Parathyroid adenoma (tissue), 2 donors: Measurements from ENCODE around the gene OVOL3.

Experiments used
- H2AFZ ChIP-seq: fragments of 300-600 bp; sonication (generic); one replicate; pipeline ENCODE4 v1.7.0; 2017; ENCODE audit warnings: antibody characterized with exemption, mild to moderate bottlenecking
- H3K27ac ChIP-seq: fragments of 300-600 bp; sonication (generic); one replicate; pipeline ENCODE4 v1.7.0; 2017
- H3K27me3 ChIP-seq: fragments of 300-600 bp; sonication (generic); one replicate; pipeline ENCODE4 v1.7.0; 2017; ENCODE audit warnings: low read length; ENCODE audit not compliant: control insufficient read depth, insufficient read depth
- H3K36me3 ChIP-seq: fragments of 300-600 bp; sonication (generic); one replicate; pipeline ENCODE4 v1.7.0; 2017; ENCODE audit warnings: low read length; ENCODE audit not compliant: control insufficient read depth, insufficient read depth
- H3K4me1 ChIP-seq: fragments of 300-600 bp; sonication (generic); one replicate; pipeline ENCODE4 v1.7.0; 2017; ENCODE audit warnings: control low read depth
- H3K4me2 ChIP-seq: fragments of 300-600 bp; sonication (generic); one replicate; pipeline ENCODE4 v1.7.0; 2017; ENCODE audit warnings: low read length
- H3K4me3 ChIP-seq: fragments of 300-600 bp; sonication (generic); one replicate; pipeline ENCODE4 v1.7.0; 2017; ENCODE audit warnings: low read depth, low read length
- H3K79me2 ChIP-seq: fragments of 300-600 bp; sonication (generic); one replicate; pipeline ENCODE4 v1.7.0; 2017; ENCODE audit warnings: control low read depth
- H3K9ac ChIP-seq: fragments of 300-600 bp; sonication (generic); one replicate; pipeline ENCODE4 v1.7.0; 2017; ENCODE audit warnings: mild to moderate bottlenecking
- H3K9me3 ChIP-seq: fragments of 300-600 bp; sonication (generic); one replicate; pipeline ENCODE4 v1.7.0; 2017; ENCODE audit warnings: low read length; ENCODE audit not compliant: control insufficient read depth
- CTCF ChIP-seq: fragments of 300-600 bp; sonication (generic); IDR thresholded peaks from one replicate; pipeline ENCODE4 v1.7.0; 2017; ENCODE audit warnings: antibody characterized with exemption, mild to moderate bottlenecking
- donor health status: primary hyperparathyroidism.

OVOL3 gene

GRCh38 chr19:36081894-36082293 lies 29.0 kb upstream of the OVOL3 start:
- H3K4me1 ChIP-seq = no peaks in the 10 kb centered on the region
- H3K36me3 ChIP-seq = no peaks in the 10 kb centered on the region
- no peak overlapping the region for H3K4me2 ChIP-seq
- TF ChIP-seq CTCF = no peak
- H3K27me3 ChIP-seq = no peaks in the 10 kb centered on the region
- H3K9me3 ChIP-seq = no peaks in the 10 kb centered on the region
- H2AFZ ChIP-seq = no peak overlapping the region
- no peak overlapping the region for H3K27ac ChIP-seq
- H3K79me2 ChIP-seq = no peaks in the 10 kb centered on the region
- no peak overlapping the region for H3K9ac ChIP-seq
- no peak overlapping the region for H3K4me3 ChIP-seq

DNA sequence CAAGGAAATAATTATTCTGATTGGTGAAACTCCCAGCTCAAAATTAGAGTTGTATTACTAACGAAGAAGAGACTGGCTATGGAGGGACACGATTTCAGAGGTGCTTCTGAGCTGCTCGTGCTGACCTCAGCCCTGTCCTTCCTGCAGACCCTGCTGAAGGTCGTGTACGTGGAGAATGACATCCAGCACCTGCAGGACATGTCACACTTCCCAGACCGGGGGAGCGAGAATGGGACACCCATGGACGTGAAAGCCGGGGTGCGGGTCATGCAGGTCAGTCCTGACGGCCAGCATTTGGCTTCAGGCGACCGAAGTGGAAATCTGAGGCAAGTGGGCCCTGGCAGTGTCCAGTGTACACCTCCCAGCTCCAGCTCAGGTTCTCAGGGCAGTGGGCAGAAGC lies 28.0 kb upstream of the OVOL3 start:
- Histone ChIP-seq H3K4me3 (no peak overlapping the region), H3K27ac (no peak overlapping the region), H3K27me3 (no peaks in the 10 kb centered on the region), H3K36me3 (no peaks in the 10 kb centered on the region), H3K4me2 (no peak overlapping the region), H3K4me1 (no peaks in the 10 kb centered on the region), H3K9ac (no peak overlapping the region), H3K79me2 (no peaks in the 10 kb centered on the region), H3K9me3 (no peaks in the 10 kb centered on the region), H2AFZ (no peak overlapping the region)
- TF ChIP-seq CTCF = no peak

GRCh38 chr19:36084231-36085009 lies 26.5 kb upstream of the OVOL3 start:
- Histone ChIP-seq H3K79me2 (no peaks in the 10 kb centered on the region), H3K4me2 (no peak overlapping the region), H3K4me1 (no peaks in the 10 kb centered on the region), H3K9me3 (no peaks in the 10 kb centered on the region), H2AFZ (no peak overlapping the region), H3K27ac (no peak overlapping the region), H3K27me3 (no peaks in the 10 kb centered on the region), H3K36me3 (no peaks in the 10 kb centered on the region), H3K9ac (no peak overlapping the region), H3K4me3 (no peak overlapping the region)
- TF ChIP-seq CTCF = no peak

- Histone ChIP-seq H3K79me2 (no peaks in the 10 kb centered on the region), H3K36me3 (no peaks in the 10 kb centered on the region), H3K27me3 (no peaks in the 10 kb centered on the region)
Measured at GRCh38 chr19:36086326-36086725, 24.6 kb upstream of the OVOL3 start.

More at GRCh38 chr19:36086326-36086725, 24.6 kb upstream of the OVOL3 start:
- Histone ChIP-seq H3K9ac (no peak overlapping the region), H3K4me2 (no peak overlapping the region), H2AFZ (no peak overlapping the region), H3K4me1 (no peaks in the 10 kb centered on the region), H3K9me3 (no peaks in the 10 kb centered on the region), H3K27ac (no peak overlapping the region), H3K4me3 (no peak overlapping the region)
- no peak for TF ChIP-seq CTCF
